IMR-90 (cell line): Measurements from ENCODE around the gene TCF12. TPM values are rescaled to one million over a fixed set of nuclear protein-coding genes. Genes with fewer than 3 reads are reported as not detected.

Experiments used
- ATAC-seq: fragments of 200-7000 bp; cut with Tn5 transposase; 2 replicates; pipeline ENCODE4 v1.9.1; 2020; ENCODE audit warnings: low read depth, mild to moderate bottlenecking, moderate library complexity
- BruUV-seq: library from RNA; stranded (reverse); fragments of 400-500 nt; replicated peaks from 2 replicates; lab custom pipeline; 2021; lab: Mats Ljungman, UMichigan
- CTCF ChIA-PET: fragments of 300-600 bp; formaldehyde crosslinking; extraction: SDS; loops from one replicate; lab custom pipeline; 2021; ENCODE audit warnings: antibody characterized with exemption; lab: Yijun Ruan, JAX
- POLR2A ChIA-PET: fragments of 300-600 bp; sonication (Branson Sonifier 250); formaldehyde crosslinking; loops from one replicate; lab custom pipeline; 2022; ENCODE audit warnings: antibody characterized with exemption; ENCODE audit not compliant: unreplicated experiment; lab: Charles Lee
- DNase-seq: peaks from one replicate; pipeline ENCODE4 v3.0.0; 2013
- H2AFZ ChIP-seq: replicated peaks from 2 replicates; pipeline ENCODE3; 2013; ENCODE audit warnings: low read length, mild to moderate bottlenecking; ENCODE audit not compliant: poor library complexity
- H2AK5ac ChIP-seq: 2 replicates; pipeline ENCODE4 v1.6.1; 2013; ENCODE audit warnings: low read depth, low read length, inconsistent platforms
- H2AK9ac ChIP-seq: replicated peaks from 2 replicates; pipeline ENCODE3; 2013; ENCODE audit warnings: mild to moderate bottlenecking, low read depth, low read length, moderate library complexity; ENCODE audit not compliant: poor library complexity
- H2BK120ac ChIP-seq: 2 replicates; pipeline ENCODE4 v1.6.1; 2013; ENCODE audit warnings: low read depth, low read length, inconsistent platforms
- H2BK15ac ChIP-seq: 3 replicates; pipeline ENCODE4 v1.6.1; 2013; ENCODE audit warnings: low read depth, low read length, inconsistent platforms
- H2BK20ac ChIP-seq: 2 replicates; pipeline ENCODE4 v1.6.1; 2013; ENCODE audit warnings: low read depth, mild to moderate bottlenecking, inconsistent platforms, low read length, moderate library complexity
- H2BK5ac ChIP-seq: 2 replicates; pipeline ENCODE4 v1.6.1; 2013; ENCODE audit warnings: mild to moderate bottlenecking, low read depth, low read length, inconsistent platforms; ENCODE audit not compliant: poor library complexity, severe bottlenecking
- H3K14ac ChIP-seq: replicated peaks from 2 replicates; pipeline ENCODE4 v1.6.1; 2013; ENCODE audit warnings: low read depth, low read length, inconsistent platforms
- H3K18ac ChIP-seq: 2 replicates; pipeline ENCODE4 v1.6.1; 2013; ENCODE audit warnings: low read depth, low read length, control low read depth
- H3K23ac ChIP-seq: 2 replicates; pipeline ENCODE4 v1.6.1; 2013; ENCODE audit warnings: low read depth, low read length, inconsistent platforms
- H3K27ac ChIP-seq: 2 replicates; pipeline ENCODE4 v1.5.1; 2013; ENCODE audit warnings: mild to moderate bottlenecking, control low read depth, low read length; ENCODE audit not compliant: insufficient read depth
- H3K27me3 ChIP-seq: 2 replicates; pipeline ENCODE4 v1.6.1; 2013; ENCODE audit warnings: low read length; ENCODE audit not compliant: control insufficient read depth, insufficient read depth
- H3K36me3 ChIP-seq: 2 replicates; pipeline ENCODE4 v1.6.1; 2013; ENCODE audit warnings: low read length, mixed read lengths; ENCODE audit not compliant: control insufficient read depth, insufficient read depth
- H3K4ac ChIP-seq: 2 replicates; pipeline ENCODE4 v1.6.1; 2013; ENCODE audit warnings: low read depth, low read length, inconsistent platforms
- H3K4me1 ChIP-seq: 2 replicates; pipeline ENCODE4 v1.6.1; 2013; ENCODE audit warnings: low read length, mixed read lengths; ENCODE audit not compliant: control insufficient read depth, insufficient read depth
- H3K4me2 ChIP-seq: 2 replicates; pipeline ENCODE4 v1.6.1; 2013; ENCODE audit warnings: low read depth, mild to moderate bottlenecking, control low read depth, low read length, moderate library complexity
- H3K4me3 ChIP-seq: 2 replicates; pipeline ENCODE4 v1.5.1; 2013; ENCODE audit warnings: low read depth, mild to moderate bottlenecking, control low read depth, low read length, moderate library complexity; ENCODE audit not compliant: insufficient read depth
- H3K56ac ChIP-seq: 2 replicates; pipeline ENCODE4 v1.6.1; 2013; ENCODE audit warnings: low read length, inconsistent platforms; ENCODE audit not compliant: insufficient read depth; ENCODE audit errors: extremely low read depth
- H3K79me1 ChIP-seq, 2 experiments: 2 replicates each; pipeline ENCODE4 v1.6.1; 2013; ENCODE audit warnings: low read length in 2 of 2, inconsistent platforms in 1 of 2, low read depth in 1 of 2
- H3K9ac ChIP-seq: 2 replicates; pipeline ENCODE4 v1.6.1; 2013; ENCODE audit warnings: low read depth, low read length, control low read depth
- H3K9me1 ChIP-seq: 2 replicates; pipeline ENCODE4 v1.6.1; 2013; ENCODE audit warnings: low read length, inconsistent platforms; ENCODE audit not compliant: insufficient read depth
- H3K9me3 ChIP-seq: 2 replicates; pipeline ENCODE4 v1.6.1; 2013; ENCODE audit warnings: low read length; ENCODE audit not compliant: control insufficient read depth, insufficient read depth
- H4K20me1 ChIP-seq: 2 replicates; pipeline ENCODE4 v1.6.1; 2013; ENCODE audit warnings: low read length, inconsistent platforms; ENCODE audit not compliant: insufficient read depth
- H4K5ac ChIP-seq: 2 replicates; pipeline ENCODE4 v1.6.1; 2013; ENCODE audit warnings: mild to moderate bottlenecking, low read depth, low read length, control low read depth
- H4K8ac ChIP-seq, 2 experiments: 2 replicates each; pipeline ENCODE4 v1.6.1; 2013; ENCODE audit warnings: low read depth in 2 of 2, low read length in 2 of 2, control low read depth in 1 of 2, inconsistent platforms in 1 of 2
- H4K91ac ChIP-seq: 2 replicates; pipeline ENCODE4 v1.6.1; 2013; ENCODE audit warnings: low read depth, low read length, inconsistent platforms; ENCODE audit not compliant: insufficient read depth
- BHLHE40 ChIP-seq: fragments of 150-350 bp; IDR thresholded peaks from 2 replicates; pipeline ENCODE4 v1.6.1; 2016; ENCODE audit warnings: mild to moderate bottlenecking, low read depth, low read length
- CHD1 ChIP-seq: IDR thresholded peaks from 2 replicates; pipeline ENCODE4 v1.6.1; 2012; ENCODE audit warnings: low read depth, low read length, improper control_type of control experiment
- MAFK ChIP-seq: IDR thresholded peaks from 2 replicates; pipeline ENCODE4 v1.6.1; 2012; ENCODE audit warnings: low read depth, low read length, improper control_type of control experiment
- POLR2A ChIP-seq: IDR thresholded peaks from 2 replicates; pipeline ENCODE4 v1.6.1; 2012; ENCODE audit warnings: mild to moderate bottlenecking, low read depth, low read length
- SMC3 ChIP-seq: fragments of 150-350 bp; IDR thresholded peaks from 2 replicates; pipeline ENCODE4 v1.6.1; 2016; ENCODE audit warnings: low read depth, mild to moderate bottlenecking, antibody characterized with exemption, low read length, moderate library complexity
- WGBS, 2 experiments: methylation state at CpG; one replicate each; pipeline versions ENCODE4 v1.1.5 to v1.1.7; 2013; ENCODE audit warnings: missing lambda C conversion rate in 2 of 2; ENCODE audit not compliant: insufficient read length in 1 of 2; ENCODE audit errors: extremely low coverage in 2 of 2; 5-methylcytosine and 5-hydroxymethylcytosine counted together
- dilution Hi-C: fragments of 300-500 bp; cut with HindIII; formaldehyde crosslinking; loops from one replicate; pipeline ENCODE4 v1.14.3; 2018; ENCODE audit warnings: low sequenced_read_pairs; ENCODE audit not compliant: unreplicated experiment
- in situ Hi-C: fragments of 300-500 bp; cut with MboI; formaldehyde crosslinking; loops from 3 replicates; pipeline ENCODE4 v1.14.3; 2019; ENCODE audit warnings: low sequenced_read_pairs, inconsistent platforms, mixed read lengths
- intact Hi-C: fragments of 100-400 bp; cut with micrococcal nuclease; formaldehyde crosslinking; loops from 2 replicates; pipeline ENCODE4 v1.10.0; 2022
- polyA plus RNA-seq, 3 experiments: library from polyadenylated mRNA; depleted of rRNA; stranded (reverse); fragments of >200 nt; gene quantifications; 2 replicates each; pipeline ENCODE4 v1.2.3, GENCODE V29; 2012; ENCODE audit warnings: low replicate concordance in 1 of 3
- total RNA-seq: library from RNA; depleted of rRNA; stranded (reverse); fragments of >200 nt; gene quantifications from 2 replicates; pipeline ENCODE4 v1.2.3, GENCODE V29; 2012
- TF ChIP-seq, protein P1 (sequence below): fragments of 150-350 bp; IDR thresholded peaks from 2 replicates; pipeline ENCODE4 v1.6.1; 2016; ENCODE audit warnings: low read depth, mild to moderate bottlenecking, low read length, moderate library complexity, borderline replicate concordance

Gene TCF12
- total and polyA plus RNA-seq, 2 of the 4 experiments (the other 2 are of a cell fraction), result 79.4 to 160 TPM

DNA sequence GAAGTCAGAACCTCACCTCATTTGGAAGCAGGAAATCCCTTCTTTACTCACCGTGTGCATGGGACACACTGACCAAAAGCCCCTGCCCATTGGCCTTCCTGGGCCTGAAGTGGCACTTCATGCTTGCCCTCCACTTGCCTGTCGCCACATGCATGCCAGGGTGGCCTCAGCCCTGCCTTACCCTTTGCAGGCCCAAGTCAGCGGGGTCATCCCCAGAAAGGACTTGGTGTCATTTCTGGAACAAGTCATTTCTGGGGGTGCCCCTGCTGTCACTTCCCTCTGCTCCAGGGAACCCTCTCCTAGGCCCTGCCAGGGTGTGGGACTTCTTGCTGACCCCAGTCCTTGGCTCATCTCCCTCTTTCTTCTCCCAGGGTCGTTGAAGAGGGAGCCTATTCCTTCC, 398.0 kb downstream of the TCF12 start:
- Histone ChIP-seq H3K27ac (no peak overlapping the region), H2BK15ac (no peak overlapping the region), H3K4ac (no peak overlapping the region), H4K8ac (no peak overlapping the region), H3K23ac (no peak overlapping the region), H3K56ac (no peak overlapping the region), H2AK9ac (no peak overlapping the region), H2BK120ac (no peak overlapping the region), H3K79me1 (no peaks in the 10 kb centered on the region), H3K18ac (no peak overlapping the region), H2BK20ac (no peak overlapping the region), H3K4me3 (no peak overlapping the region), H3K4me2 (no peak overlapping the region), H3K9ac (no peak overlapping the region), H3K36me3 (no peaks in the 10 kb centered on the region), H3K14ac (no peak overlapping the region), H3K9me3 (no peaks in the 10 kb centered on the region), H4K20me1 (no peaks in the 10 kb centered on the region), H2AK5ac (no peak overlapping the region), H2AFZ (peak overlapping the region; percentile 43), H4K5ac (no peak overlapping the region), H3K4me1 (0 out of 2 replicates have a peak, but pooled peaks cover 1% of the 10 kb centered on the region), H4K91ac (no peak overlapping the region), H3K9me1 (0 out of 2 replicates have a peak, but pooled peaks cover 2% of the 10 kb centered on the region), H2BK5ac (no peak overlapping the region), H3K27me3 (no peaks in the 10 kb centered on the region)
- 100% methylated on average over 1 of the region's 4 CpGs; no CpG with 5 or more reads in 1 of the 2 experiments for WGBS, 2 experiments
- ATAC-seq, result no peak
- CTCF ChIA-PET, result no interaction called here
- intact Hi-C loops (no loop called here), in situ Hi-C loops (no loop called here), dilution Hi-C loops (no loop called here)
- no peak for DNase-seq
- POLR2A ChIA-PET, result no interaction called here
- no TSS peak for BruUV-seq
- TF ChIP-seq BHLHE40 (no peak), MAFK (no peak), POLR2A (no peak), CHD1 (no peak), SMC3 (no peak)
- TF ChIP-seq, protein P1, sequence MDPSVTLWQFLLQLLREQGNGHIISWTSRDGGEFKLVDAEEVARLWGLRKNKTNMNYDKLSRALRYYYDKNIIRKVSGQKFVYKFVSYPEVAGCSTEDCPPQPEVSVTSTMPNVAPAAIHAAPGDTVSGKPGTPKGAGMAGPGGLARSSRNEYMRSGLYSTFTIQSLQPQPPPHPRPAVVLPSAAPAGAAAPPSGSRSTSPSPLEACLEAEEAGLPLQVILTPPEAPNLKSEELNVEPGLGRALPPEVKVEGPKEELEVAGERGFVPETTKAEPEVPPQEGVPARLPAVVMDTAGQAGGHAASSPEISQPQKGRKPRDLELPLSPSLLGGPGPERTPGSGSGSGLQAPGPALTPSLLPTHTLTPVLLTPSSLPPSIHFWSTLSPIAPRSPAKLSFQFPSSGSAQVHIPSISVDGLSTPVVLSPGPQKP, result no peak
